GM12892 (cell line): ENCODE results near the gene PTPN13. TPM values are rescaled to one million over a fixed set of nuclear protein-coding genes. Genes with fewer than 3 reads are reported as not detected.

Source experiments
- DNase-seq: peaks from one replicate; pipeline ENCODE4 v3.0.0; 2011; ENCODE audit not compliant: insufficient read length
- FAIRE-seq: peaks from 2 replicates; lab custom pipeline; 2011; peaks lifted over from hg19 to GRCh38; lab: Jason Lieb, UNC
- POLR2A ChIP-seq: IDR thresholded peaks from 2 replicates; pipeline ENCODE4 v1.6.1; 2011; ENCODE audit warnings: low read depth, low read length, control low read depth
- POLR2AphosphoS5 ChIP-seq: IDR thresholded peaks from 2 replicates; pipeline ENCODE4 v1.6.1; 2011; ENCODE audit warnings: low read depth, low read length, control low read depth
- TAF1 ChIP-seq: IDR thresholded peaks from 2 replicates; pipeline ENCODE4 v1.6.1; 2011; ENCODE audit warnings: low read depth, mild to moderate bottlenecking, control low read depth, low read length, borderline replicate concordance
- polyA plus RNA-seq: library from polyadenylated mRNA; unstranded; fragments of >200 nt; gene quantifications from one replicate; pipeline ENCODE4 v1.2.1, GENCODE V29; 2012; ENCODE audit warnings: missing spikeins, inconsistent platforms; ENCODE audit not compliant: missing spikeins

The PTPN13 gene
- not detected for polyA plus RNA-seq

- FAIRE-seq (peak; percentile 56), DNase-seq (peak; percentile 50)
- TF ChIP-seq POLR2A: no peak
These were observed at the start of gene PTPN13 for GRCh38 chr4:86593688-86594558. Gene PTPN13, plus strand, starts transcription at chr4:86594315. Its CDS starts 40,942 bp downstream, at chr4:86635257.

DNA sequence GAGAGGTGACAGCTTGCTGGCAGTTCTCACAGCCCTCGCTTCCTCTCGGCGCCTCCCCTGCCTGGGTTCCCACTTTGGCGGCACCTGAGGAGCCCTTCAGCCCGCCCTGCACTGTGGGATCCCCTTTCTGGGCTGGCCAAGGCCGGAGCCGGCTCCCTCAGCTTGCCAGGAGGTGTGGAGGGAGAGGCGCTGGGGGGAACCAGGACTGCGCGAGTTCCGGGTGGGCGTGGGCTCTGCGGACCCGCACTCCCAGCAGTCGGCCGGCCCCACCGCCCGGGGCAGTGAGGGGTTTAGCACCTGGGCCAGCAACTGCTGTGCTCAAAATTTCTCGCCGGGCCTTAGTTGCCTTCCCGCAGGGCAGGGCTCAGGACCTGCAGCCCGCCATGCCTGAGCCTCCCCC is 47.0 kb upstream of the PTPN13 start:
- TF ChIP-seq TAF1 (no peak), POLR2AphosphoS5 (no peak)
- DNase-seq (no peak), FAIRE-seq (no peak)

GRCh38 chr4:86549163-86549788 is 44.8 kb upstream of the PTPN13 start:
- FAIRE-seq: no peak
- TF ChIP-seq POLR2A (no peak), TAF1 (no peak), POLR2AphosphoS5 (no peak)
- no peak for DNase-seq

DNA sequence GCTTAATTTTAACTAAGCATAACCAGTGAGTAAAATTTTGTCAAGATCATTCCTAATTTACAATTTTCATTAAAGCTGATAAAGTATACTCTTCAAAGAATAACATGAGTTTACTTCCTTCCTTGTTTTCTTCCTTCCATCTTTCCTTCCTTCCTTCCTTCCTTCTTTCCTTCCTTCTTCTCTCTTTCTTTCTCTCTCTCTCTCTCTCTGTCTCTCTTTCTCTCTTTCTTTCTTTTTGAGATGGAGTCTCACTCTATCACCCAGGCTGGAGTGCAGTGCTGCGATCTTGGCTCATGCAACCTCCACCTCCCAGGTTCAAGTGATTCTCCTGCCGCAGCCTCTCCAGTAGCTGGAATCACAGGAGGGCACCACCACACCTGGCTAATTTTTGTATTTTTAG is 42.7 kb upstream of the PTPN13 start:
- no peak for FAIRE-seq

DNA sequence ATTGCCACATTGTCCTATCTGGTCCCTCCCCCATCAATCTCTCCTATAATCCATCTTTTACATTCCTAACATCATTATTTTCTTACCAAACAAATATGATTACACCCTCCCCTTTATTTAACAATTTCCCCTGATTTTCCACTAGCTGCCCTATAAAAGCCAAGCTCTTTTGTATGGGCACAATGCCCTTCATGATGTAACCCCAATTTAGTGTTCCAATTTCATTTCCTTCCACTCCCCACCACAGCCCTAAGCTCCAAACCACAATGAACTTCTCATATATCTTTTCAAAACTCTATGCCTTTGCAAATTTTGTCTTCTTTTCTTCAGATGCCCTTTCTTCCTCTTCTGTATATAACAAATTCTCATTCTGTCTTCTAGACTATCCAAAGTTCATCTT is 39.5 kb upstream of the PTPN13 start:
- no peak for TF ChIP-seq POLR2AphosphoS5
- TF ChIP-seq TAF1: no peak
- FAIRE-seq (no peak), DNase-seq (no peak)

More for the DNA sequence above, 42.7 kb upstream of the PTPN13 start:
- DNase-seq: no peak
- TF ChIP-seq TAF1 (no peak), POLR2AphosphoS5 (no peak), POLR2A (no peak)

DNA sequence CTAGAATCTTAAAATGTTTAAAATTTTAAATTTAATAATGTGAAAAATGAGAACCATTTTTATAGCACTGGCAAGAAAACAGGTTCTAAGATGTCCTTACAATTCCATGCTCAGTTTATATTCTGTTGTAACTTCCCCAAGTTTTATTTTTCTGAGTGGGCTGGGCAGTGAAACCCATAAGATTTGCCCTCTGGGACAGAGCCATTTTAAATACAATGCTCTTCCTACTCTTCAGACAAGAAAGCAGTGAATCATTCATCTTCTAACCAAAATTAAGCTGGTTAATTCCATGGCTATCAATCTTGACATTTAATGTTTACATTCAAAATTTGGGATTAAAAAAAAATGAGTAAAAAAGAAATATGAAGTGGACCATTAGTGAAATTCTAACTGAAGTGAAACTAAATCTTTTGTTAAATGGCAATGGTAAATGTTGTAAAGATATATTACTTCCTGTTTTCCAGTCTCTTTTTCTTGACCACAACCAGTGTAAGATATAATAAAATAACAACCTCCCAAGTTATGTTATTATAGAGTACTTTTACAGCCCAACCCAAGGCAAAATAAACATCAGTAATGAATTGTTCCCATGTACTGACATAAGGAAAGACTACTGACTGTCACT is 37.2 kb upstream of the PTPN13 start:
- no peak for TF ChIP-seq TAF1
- no peak for TF ChIP-seq POLR2A
- no peak for TF ChIP-seq POLR2AphosphoS5
- DNase-seq (no peak), FAIRE-seq (no peak)

- DNase-seq: no peak
- FAIRE-seq: no peak
- TF ChIP-seq POLR2AphosphoS5: no peak
- TF ChIP-seq POLR2A: no peak
- TF ChIP-seq TAF1: no peak
These were observed 36.6 kb upstream of the PTPN13 start for GRCh38 chr4:86557526-86557925.

GRCh38 chr4:86558258-86558657 is 35.9 kb upstream of the PTPN13 start:
- TF ChIP-seq POLR2A (no peak), POLR2AphosphoS5 (no peak), TAF1 (no peak)
- DNase-seq: no peak
- FAIRE-seq: no peak

GRCh38 chr4:86558797-86559196 is 35.3 kb upstream of the PTPN13 start:
- FAIRE-seq: no peak
- TF ChIP-seq POLR2AphosphoS5: no peak
- no peak for TF ChIP-seq POLR2A
- TF ChIP-seq TAF1: no peak
- DNase-seq: no peak

GRCh38 chr4:86560447-86560846 is 33.7 kb upstream of the PTPN13 start:
- no peak for FAIRE-seq
- TF ChIP-seq POLR2A (no peak), POLR2AphosphoS5 (no peak), TAF1 (no peak)
- DNase-seq: no peak

DNA sequence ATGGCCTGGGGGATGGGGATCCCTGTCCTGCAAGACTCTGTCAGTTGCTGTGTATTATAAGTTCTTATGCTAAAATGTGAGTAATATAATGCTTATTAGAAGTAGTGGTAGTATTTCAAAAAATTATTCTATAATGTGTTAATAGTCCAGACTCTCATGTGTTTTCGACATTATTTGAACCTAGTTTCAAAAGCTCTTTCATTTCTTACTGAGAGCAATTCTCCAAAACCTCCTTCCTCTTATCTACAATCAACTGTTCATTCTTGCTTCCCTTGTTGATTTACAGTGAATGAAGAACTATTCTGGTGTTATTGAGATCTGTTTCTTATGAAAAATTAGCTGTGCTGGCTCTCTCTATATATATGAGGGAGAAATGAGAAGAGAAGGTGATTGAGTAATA is 32.9 kb upstream of the PTPN13 start:
- FAIRE-seq (no peak), DNase-seq (no peak)
- no peak for TF ChIP-seq POLR2A
- TF ChIP-seq POLR2AphosphoS5: no peak
- TF ChIP-seq TAF1: no peak
